ACC112 (cell line): ENCODE results near the gene IDH3G.

Experiments
- H2AFZ ChIP-seq: fragments of 200-600 bp; sonication (generic); one replicate; pipeline ENCODE4 v1.6.0; 2017; ENCODE audit warnings: antibody characterized with exemption, low read length; ENCODE audit not compliant: unreplicated experiment
- H3K27ac ChIP-seq: fragments of 200-600 bp; sonication (generic); 2 replicates; pipeline ENCODE4 v1.5.1; 2014; ENCODE audit warnings: low read depth, mild to moderate bottlenecking, antibody characterized with exemption, low read length, moderate library complexity
- H3K27me3 ChIP-seq: fragments of 200-600 bp; sonication (generic); 2 replicates; pipeline ENCODE4 v1.6.1; 2014; ENCODE audit warnings: mild to moderate bottlenecking, antibody characterized with exemption, low read length, moderate library complexity, mixed read lengths; ENCODE audit not compliant: insufficient read depth
- H3K36me3 ChIP-seq: fragments of 200-600 bp; sonication (generic); 2 replicates; pipeline ENCODE4 v1.6.1; 2016; ENCODE audit warnings: mild to moderate bottlenecking, antibody characterized with exemption, low read length, moderate library complexity, mixed read lengths; ENCODE audit not compliant: insufficient read depth
- H3K4me1 ChIP-seq: fragments of 200-600 bp; sonication (generic); one replicate; pipeline ENCODE4 v1.6.1; 2016; ENCODE audit warnings: low read length, mixed read lengths; ENCODE audit not compliant: insufficient read depth, unreplicated experiment, control insufficient read depth
- H3K4me3 ChIP-seq: fragments of 200-600 bp; sonication (generic); 2 replicates; pipeline ENCODE4 v1.5.1; 2014; ENCODE audit warnings: mild to moderate bottlenecking, low read depth, low read length
- H3K79me2 ChIP-seq: fragments of 200-600 bp; sonication (generic); one replicate; pipeline ENCODE4 v1.6.0; 2016; ENCODE audit warnings: low read length; ENCODE audit not compliant: control insufficient read depth, unreplicated experiment, insufficient read depth

Gene IDH3G

GRCh38 chrX:153736871-153737441 lies 57.2 kb downstream of the IDH3G start:
- no peak overlapping the region for H2AFZ ChIP-seq
- H3K4me3 ChIP-seq = no peak overlapping the region
- no peak overlapping the region for H3K27ac ChIP-seq
- H3K79me2 ChIP-seq = no peaks in the 10 kb centered on the region
- H3K4me1 ChIP-seq = no peaks in the 10 kb centered on the region
- H3K36me3 ChIP-seq = peaks cover 3% of the 10 kb centered on the region; the same call in 1 of the 2 replicates
- no peaks in the 10 kb centered on the region for H3K27me3 ChIP-seq

GRCh38 chrX:153736071-153736820 lies 57.9 kb downstream of the IDH3G start:
- Histone ChIP-seq H3K4me1 (no peaks in the 10 kb centered on the region), H3K27me3 (no peaks in the 10 kb centered on the region), H3K79me2 (no peaks in the 10 kb centered on the region), H3K4me3 (no peak overlapping the region), H2AFZ (no peak overlapping the region), H3K36me3 (peaks cover 6% of the 10 kb centered on the region; the same call in 1 of the 2 replicates), H3K27ac (no peak overlapping the region)
